ENCODE results near the gene DHRSX.

- TF ChIP-seq POLR2A (IDR thresholded peaks at IDR 0.05) (no peak), CTCF (IDR thresholded peaks at IDR 0.05) (no peak)
Measured at GRCh38 chrX:2526390-2526789, 25.6 kb upstream of the DHRSX start.
